Stimulated activated CD8-positive, alpha-beta memory T cell treated with anti-CD3 and anti-CD28 coated beads, Interleukin-12 subunit alpha, Interleukin-12 subunit beta, amount 100 ng/mL, for 24 hours (primary cell): Measurements from ENCODE around the gene TRIM8.

Experiments used
- DNase-seq: peaks from one replicate; pipeline ENCODE4 v3.0.0-alpha.2; 2020; ENCODE audit errors: extremely low read depth

Gene TRIM8

GRCh38 chr10:102615361-102615760 is 28.9 kb upstream of the TRIM8 start:
- DNase-seq, result no peak

GRCh38 chr10:102616066-102616770 is 28.1 kb upstream of the TRIM8 start:
- no peak for DNase-seq

- DNase-seq, result no peak
These were observed 27.2 kb upstream of the TRIM8 start for GRCh38 chr10:102617041-102617440.

- DNase-seq, result no peak
These were observed 26.5 kb upstream of the TRIM8 start for GRCh38 chr10:102617816-102618215.

- DNase-seq, result no peak
These were observed 24.8 kb upstream of the TRIM8 start for GRCh38 chr10:102619281-102619981.

- DNase-seq, result no peak
These were observed 24.1 kb upstream of the TRIM8 start for GRCh38 chr10:102620138-102620590.

GRCh38 chr10:102620591-102621442 is 23.5 kb upstream of the TRIM8 start:
- no peak for DNase-seq

- DNase-seq, result no peak
These were observed 22.6 kb upstream of the TRIM8 start for GRCh38 chr10:102621443-102622325.

- no peak for DNase-seq
These were observed 20.2 kb upstream of the TRIM8 start for GRCh38 chr10:102624094-102624493.

GRCh38 chr10:102624751-102625645 is 19.3 kb upstream of the TRIM8 start:
- DNase-seq, result no peak

- DNase-seq, result no peak
These were observed 18.1 kb upstream of the TRIM8 start for GRCh38 chr10:102626026-102626685.

GRCh38 chr10:102627291-102627735 is 17.0 kb upstream of the TRIM8 start:
- no peak for DNase-seq

GRCh38 chr10:102627736-102628293 is 16.5 kb upstream of the TRIM8 start:
- DNase-seq, result no peak

- no peak for DNase-seq
These were observed 15.8 kb upstream of the TRIM8 start for GRCh38 chr10:102628451-102628911.

- DNase-seq, result no peak
These were observed 14.3 kb upstream of the TRIM8 start for GRCh38 chr10:102629661-102630614.

GRCh38 chr10:102630663-102631062 is 13.6 kb upstream of the TRIM8 start:
- DNase-seq, result no peak

GRCh38 chr10:102631525-102632393 is 12.5 kb upstream of the TRIM8 start:
- no peak for DNase-seq
